Measurements from ENCODE around the gene RBPJL. TPM values are rescaled to one million over a fixed set of nuclear protein-coding genes. Genes with fewer than 3 reads are reported as not detected.

The RBPJL gene
- total and polyA plus RNA-seq, 3 donors from 2014 or later: 0.26 to 1.1 (median 0.43) TPM

GRCh38 chr20:45303586-45304463 lies 2.8 kb upstream of the RBPJL start:
- no peaks in the 10 kb centered on the region for H3K27me3 ChIP-seq

GRCh38 chr20:45304464-45304999 lies 2.1 kb upstream of the RBPJL start:
- H3K27me3 ChIP-seq: no peaks in the 10 kb centered on the region
- WGBS, 2 donors: 62 to 64% methylated on average over 30 to 43 of the region's 43 CpGs
- no peak for DNase-seq

More at GRCh38 chr20:45303586-45304463, 2.8 kb upstream of the RBPJL start:
- 39 to 49% methylated on average over 14 to 46 of the region's 47 CpGs for WGBS, 2 donors
- no peaks in the 10 kb centered on the region for H3K36me3 ChIP-seq (ENCODE audit: low read depth, missing control alignments)
- TF ChIP-seq POLR2A (IDR thresholded peaks at IDR 0.05): no peak
- no peak for TF ChIP-seq CTCF (IDR thresholded peaks at IDR 0.05)
- H3K9me3 ChIP-seq: no peaks in the 10 kb centered on the region
- no peak overlapping the region for H3K27ac ChIP-seq
- DNase-seq: no peak
- intact Hi-C loops (cut with DNase I; ENCODE audit: low total_unique reads): no loop called here
- H3K4me1 ChIP-seq: no peaks in the 10 kb centered on the region
- H3K4me3 ChIP-seq: no peak overlapping the region

GRCh38 chr20:45305262-45305661 lies 1.4 kb upstream of the RBPJL start:
- intact Hi-C loops (cut with DNase I; ENCODE audit: low total_unique reads): no loop called here
- Histone ChIP-seq H3K27ac (no peak overlapping the region), H3K9me3 (no peaks in the 10 kb centered on the region), H3K27me3 (no peaks in the 10 kb centered on the region), H3K4me3 (no peak overlapping the region), H3K4me1 (no peaks in the 10 kb centered on the region), H3K36me3 (ENCODE audit: low read depth, missing control alignments) (no peaks in the 10 kb centered on the region)
- TF ChIP-seq POLR2A (IDR thresholded peaks at IDR 0.05) (no peak), CTCF (IDR thresholded peaks at IDR 0.05) (no peak)
- WGBS, 2 donors: 44 to 61% methylated on average over 4 of the region's 4 CpGs
- DNase-seq: no peak

More at GRCh38 chr20:45304464-45304999, 2.1 kb upstream of the RBPJL start:
- H3K27ac ChIP-seq: no peak overlapping the region
- H3K4me1 ChIP-seq: no peaks in the 10 kb centered on the region
- no peaks in the 10 kb centered on the region for H3K36me3 ChIP-seq (ENCODE audit: low read depth, missing control alignments)
- no peaks in the 10 kb centered on the region for H3K9me3 ChIP-seq
- intact Hi-C loops (cut with DNase I; ENCODE audit: low total_unique reads): no loop called here
- TF ChIP-seq POLR2A (IDR thresholded peaks at IDR 0.05): no peak
- no peak for TF ChIP-seq CTCF (IDR thresholded peaks at IDR 0.05)
- H3K4me3 ChIP-seq: no peak overlapping the region

GRCh38 chr20:45307076-45307640 lies 518 bp downstream of the RBPJL start:
- intact Hi-C loops (cut with DNase I; ENCODE audit: low total_unique reads): no loop called here
- Histone ChIP-seq H3K27ac (no peak overlapping the region), H3K4me1 (no peaks in the 10 kb centered on the region), H3K36me3 (ENCODE audit: low read depth, missing control alignments) (no peaks in the 10 kb centered on the region), H3K27me3 (no peaks in the 10 kb centered on the region), H3K4me3 (no peak overlapping the region), H3K9me3 (no peaks in the 10 kb centered on the region)
- TF ChIP-seq CTCF (IDR thresholded peaks at IDR 0.05): no peak
- TF ChIP-seq POLR2A (IDR thresholded peaks at IDR 0.05): no peak
- WGBS, 2 donors: 39 to 51% methylated on average over 16 of the region's 16 CpGs
- no peak for DNase-seq

All from testis (tissue), 3 donors.